Spleen (tissue), 7 donors: ENCODE data around the gene TMEM121B.

Experiments
- POLR2A ChIP-seq, 3 donors: fragments of 450-650 bp; IDR thresholded peaks; one replicate each; pipeline ENCODE4 v1.5.1; 2017; ENCODE audit warnings: antibody characterized with exemption in 3 of 3, mild to moderate bottlenecking in 1 of 3
- POLR2AphosphoS5 ChIP-seq, 3 donors: sonication (generic); formaldehyde crosslinking; IDR thresholded peaks; one replicate each; pipeline ENCODE4 v1.5.1; 2017; ENCODE audit warnings: antibody characterized with exemption in 3 of 3
- TF ChIP-seq, protein P1 (sequence below), 11 experiments: fragments of 200-600 bp in 7 of 11; fragments of 450-650 bp in 4 of 11; sonication (generic) in 4 of 11; IDR thresholded peaks in 8 of 11; conservative IDR thresholded peaks in 3 of 11; 1 replicate in 7 of 11; 2 replicates in 4 of 11; pipeline versions ENCODE4 v1.4.0 to v1.8.0; 2016 to 2021; ENCODE audit warnings: antibody characterized with exemption in 11 of 11, inconsistent platforms in 4 of 11, mild to moderate bottlenecking in 1 of 11
- donor health status: DM: no; HTN: no; CAD: no; lungs with moderate emphysema.
- donor health status: DM: no; HTN: no; CAD: no.
- donor health status: DM: no; HTN: no; CAD: no.

DNA sequence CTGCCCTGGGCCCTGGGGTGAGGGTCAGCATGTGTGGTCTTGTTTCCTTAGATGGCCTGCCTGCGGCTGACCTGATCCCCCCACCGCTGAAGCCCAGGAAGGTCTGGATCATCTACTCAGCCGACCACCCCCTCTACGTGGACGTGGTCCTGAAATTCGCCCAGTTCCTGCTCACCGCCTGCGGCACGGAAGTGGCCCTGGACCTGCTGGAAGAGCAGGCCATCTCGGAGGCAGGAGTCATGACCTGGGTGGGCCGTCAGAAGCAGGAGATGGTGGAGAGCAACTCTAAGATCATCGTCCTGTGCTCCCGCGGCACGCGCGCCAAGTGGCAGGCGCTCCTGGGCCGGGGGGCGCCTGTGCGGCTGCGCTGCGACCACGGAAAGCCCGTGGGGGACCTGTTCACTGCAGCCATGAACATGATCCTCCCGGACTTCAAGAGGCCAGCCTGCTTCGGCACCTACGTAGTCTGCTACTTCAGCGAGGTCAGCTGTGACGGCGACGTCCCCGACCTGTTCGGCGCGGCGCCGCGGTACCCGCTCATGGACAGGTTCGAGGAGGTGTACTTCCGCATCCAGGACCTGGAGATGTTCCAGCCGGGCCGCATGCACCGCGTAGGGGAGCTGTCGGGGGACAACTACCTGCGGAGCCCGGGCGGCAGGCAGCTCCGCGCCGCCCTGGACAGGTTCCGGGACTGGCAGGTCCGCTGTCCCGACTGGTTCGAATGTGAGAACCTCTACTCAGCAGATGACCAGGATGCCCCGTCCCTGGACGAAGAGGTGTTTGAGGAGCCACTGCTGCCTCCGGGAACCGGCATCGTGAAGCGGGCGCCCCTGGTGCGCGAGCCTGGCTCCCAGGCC lies 12.7 kb downstream of the TMEM121B start:
- TF ChIP-seq, protein P1, sequence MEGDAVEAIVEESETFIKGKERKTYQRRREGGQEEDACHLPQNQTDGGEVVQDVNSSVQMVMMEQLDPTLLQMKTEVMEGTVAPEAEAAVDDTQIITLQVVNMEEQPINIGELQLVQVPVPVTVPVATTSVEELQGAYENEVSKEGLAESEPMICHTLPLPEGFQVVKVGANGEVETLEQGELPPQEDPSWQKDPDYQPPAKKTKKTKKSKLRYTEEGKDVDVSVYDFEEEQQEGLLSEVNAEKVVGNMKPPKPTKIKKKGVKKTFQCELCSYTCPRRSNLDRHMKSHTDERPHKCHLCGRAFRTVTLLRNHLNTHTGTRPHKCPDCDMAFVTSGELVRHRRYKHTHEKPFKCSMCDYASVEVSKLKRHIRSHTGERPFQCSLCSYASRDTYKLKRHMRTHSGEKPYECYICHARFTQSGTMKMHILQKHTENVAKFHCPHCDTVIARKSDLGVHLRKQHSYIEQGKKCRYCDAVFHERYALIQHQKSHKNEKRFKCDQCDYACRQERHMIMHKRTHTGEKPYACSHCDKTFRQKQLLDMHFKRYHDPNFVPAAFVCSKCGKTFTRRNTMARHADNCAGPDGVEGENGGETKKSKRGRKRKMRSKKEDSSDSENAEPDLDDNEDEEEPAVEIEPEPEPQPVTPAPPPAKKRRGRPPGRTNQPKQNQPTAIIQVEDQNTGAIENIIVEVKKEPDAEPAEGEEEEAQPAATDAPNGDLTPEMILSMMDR (IDR thresholded peaks at IDR 0.05 in 8 of 11, conservative IDR thresholded peaks at IDR 0.05 in 3 of 11), result no peak
- TF ChIP-seq POLR2A (IDR thresholded peaks at IDR 0.05), result no peak
- peak in 2 of 3 donors; percentile 10 to 61 for TF ChIP-seq POLR2AphosphoS5 (IDR thresholded peaks at IDR 0.05)
